Ectodermal cell (in vitro differentiated cells): ENCODE results near the gene TPRG1L.

Experiments used
- H3K27ac ChIP-seq: 2 replicates; pipeline ENCODE4 v1.7.0; 2013; ENCODE audit warnings: mild to moderate bottlenecking, low read depth, low read length; ENCODE audit not compliant: insufficient read depth, poor library complexity, severe bottlenecking
- H3K27me3 ChIP-seq: 2 replicates; pipeline ENCODE4 v1.7.0; 2013; ENCODE audit warnings: mild to moderate bottlenecking, low read length; ENCODE audit not compliant: insufficient read depth, control insufficient read depth, poor library complexity, severe bottlenecking
- H3K36me3 ChIP-seq: one replicate; pipeline ENCODE4 v1.7.0; 2013; ENCODE audit warnings: low read length; ENCODE audit not compliant: control insufficient read depth, insufficient read depth
- H3K4me1 ChIP-seq: one replicate; pipeline ENCODE4 v1.7.0; 2013; ENCODE audit warnings: low read length; ENCODE audit not compliant: control insufficient read depth, insufficient read depth
- H3K4me3 ChIP-seq: 2 replicates; pipeline ENCODE4 v1.7.0; 2013; ENCODE audit warnings: low read depth, low read length, control low read depth; ENCODE audit not compliant: insufficient read depth
- H3K9me3 ChIP-seq: 2 replicates; pipeline ENCODE4 v1.7.0; 2013; ENCODE audit warnings: mild to moderate bottlenecking, low read length, moderate library complexity; ENCODE audit not compliant: control insufficient read depth
- WGBS, 2 experiments: methylation state at CpG; one replicate each; pipeline ENCODE4 v1.1.7; 2013; ENCODE audit warnings: missing lambda C conversion rate in 2 of 2; 5-methylcytosine and 5-hydroxymethylcytosine counted together

The TPRG1L gene

DNA sequence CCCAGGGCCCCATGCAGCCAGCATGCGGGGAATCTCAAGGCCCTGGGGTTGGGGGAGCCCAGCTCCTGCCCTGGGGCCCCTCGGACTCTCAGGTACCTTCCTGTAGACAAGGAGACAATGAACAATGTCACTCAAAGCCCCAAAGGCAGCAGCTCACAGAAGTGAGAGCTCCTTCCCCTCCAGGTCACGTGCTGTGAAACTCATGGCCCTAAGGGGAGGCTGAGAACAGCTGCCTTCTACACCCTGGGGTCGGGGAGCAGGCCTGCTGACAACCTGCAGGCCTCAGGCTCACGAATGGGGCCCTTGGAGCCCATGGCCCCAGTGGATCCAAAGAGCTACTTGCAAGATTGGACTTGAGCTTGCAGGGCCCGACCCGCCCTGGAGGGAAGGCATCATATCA lies 16.7 kb upstream of the TPRG1L start:
- 83% methylated on average over 7 of the region's 7 CpGs for WGBS, 2 experiments
- peaks cover 19% of the 10 kb centered on the region for H3K27me3 ChIP-seq
- H3K9me3 ChIP-seq: no peaks in the 10 kb centered on the region
- peaks cover 39% of the 10 kb centered on the region for H3K4me1 ChIP-seq
- H3K36me3 ChIP-seq: no peaks in the 10 kb centered on the region
- no peak overlapping the region for H3K27ac ChIP-seq
- no peak overlapping the region for H3K4me3 ChIP-seq

- Histone ChIP-seq H3K27ac (no peak overlapping the region), H3K36me3 (no peaks in the 10 kb centered on the region), H3K4me3 (no peak overlapping the region), H3K9me3 (no peaks in the 10 kb centered on the region), H3K27me3 (peaks cover 22% of the 10 kb centered on the region), H3K4me1 (peaks cover 49% of the 10 kb centered on the region)
- WGBS, 2 experiments: 81 to 82% methylated on average over 22 of the region's 22 CpGs
These were observed 15.6 kb upstream of the TPRG1L start for GRCh38 chr1:3609016-3609768.

- no peak overlapping the region for H3K27ac ChIP-seq
- peaks cover 54% of the 10 kb centered on the region for H3K4me1 ChIP-seq
- H3K4me3 ChIP-seq: peak overlapping the region; percentile 59
- H3K27me3 ChIP-seq: peaks cover 22% of the 10 kb centered on the region
- H3K9me3 ChIP-seq: no peaks in the 10 kb centered on the region
- H3K36me3 ChIP-seq: no peaks in the 10 kb centered on the region
- WGBS, 2 experiments: 53 to 54% methylated on average over 24 of the region's 24 CpGs
These were observed 14.9 kb upstream of the TPRG1L start for GRCh38 chr1:3609769-3610526.

DNA sequence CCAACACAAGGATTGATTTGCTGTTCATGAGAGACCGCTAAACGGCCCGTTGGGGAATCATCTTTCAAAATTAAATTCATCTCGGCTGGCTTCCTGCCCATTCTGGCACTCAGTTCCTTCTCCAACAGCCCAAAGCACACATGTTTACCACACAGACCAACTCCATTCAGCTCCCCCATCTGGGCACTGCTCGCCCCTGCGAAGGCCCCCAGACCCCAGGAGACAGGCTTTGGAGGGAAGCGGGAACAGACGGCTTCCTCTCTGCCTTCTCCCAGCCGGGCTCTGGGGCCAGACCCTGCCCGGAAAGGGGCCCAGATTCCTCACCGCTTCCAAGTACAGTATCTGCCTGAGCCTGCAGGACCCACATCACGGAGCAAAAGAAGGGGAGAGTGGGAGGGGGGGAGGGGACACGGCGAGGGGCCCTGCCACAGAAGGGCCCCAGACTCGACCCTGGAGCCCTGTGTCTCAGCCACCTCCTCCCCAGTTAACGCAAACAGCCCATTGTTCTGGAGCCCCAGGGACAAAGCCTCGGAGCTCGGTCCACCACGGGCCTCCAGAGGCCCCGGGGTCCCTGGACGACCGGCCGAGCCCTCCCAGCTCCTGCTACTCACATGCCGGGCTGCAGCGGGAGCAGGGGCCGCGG lies 14.2 kb upstream of the TPRG1L start:
- Histone ChIP-seq H3K4me3 (peak overlapping the region; percentile 59), H3K27me3 (peaks cover 22% of the 10 kb centered on the region), H3K4me1 (peaks cover 56% of the 10 kb centered on the region), H3K36me3 (no peaks in the 10 kb centered on the region), H3K27ac (no peak overlapping the region), H3K9me3 (no peaks in the 10 kb centered on the region)
- 4 to 6% methylated on average over 27 of the region's 27 CpGs for WGBS, 2 experiments

DNA sequence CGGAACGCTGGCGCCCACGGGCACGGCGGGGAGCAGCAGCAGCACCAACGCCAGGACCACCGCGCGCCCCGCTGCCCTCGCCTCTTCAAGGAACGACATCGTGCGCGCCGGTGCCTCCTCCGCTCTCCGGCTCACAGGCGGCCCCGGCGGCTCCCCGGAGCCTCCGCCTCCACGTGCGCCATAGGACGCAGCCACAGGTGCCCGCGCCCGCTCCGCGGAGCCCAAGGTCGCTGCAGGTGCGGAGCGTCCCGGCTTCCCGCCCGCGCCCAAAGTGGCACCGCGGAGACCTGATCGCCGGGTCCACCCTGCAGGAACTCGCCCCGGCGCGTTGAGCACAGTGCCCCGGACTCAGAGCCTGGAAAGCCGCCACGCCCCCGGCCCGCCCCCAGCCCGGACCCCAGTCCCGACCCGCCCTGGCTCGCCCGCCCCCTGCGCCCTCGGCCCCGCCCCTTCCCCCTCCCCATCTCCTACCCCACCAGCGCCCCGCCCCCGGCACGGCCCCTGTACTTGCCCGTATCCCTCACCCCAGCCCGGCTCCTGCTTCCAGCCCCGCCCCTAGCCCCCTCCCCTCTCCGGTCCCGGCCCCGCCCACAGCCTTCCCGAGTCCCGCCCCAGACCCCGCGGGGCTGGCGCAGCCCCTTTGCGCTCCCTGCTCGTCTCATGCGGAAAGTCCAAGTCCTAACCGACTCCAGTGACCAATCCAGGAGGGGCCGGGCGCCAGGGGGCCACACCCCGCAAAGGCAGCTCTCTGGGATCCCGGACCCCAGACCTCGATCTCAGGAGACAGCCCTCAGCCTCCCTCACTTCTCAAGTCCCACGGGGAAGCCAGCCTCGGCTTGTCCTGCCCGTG lies 13.4 kb upstream of the TPRG1L start, which contains the start of gene MEGF6:
TSS of gene MEGF6 (minus strand) at position 339 of the 850 bp plus-strand sequence. CDS start at position 99, 240 bp downstream.
- Histone ChIP-seq H3K36me3 (no peaks in the 10 kb centered on the region), H3K27me3 (peaks cover 22% of the 10 kb centered on the region), H3K4me3 (peak within 1 kb of the TSS; percentile 59), H3K4me1 (peaks cover 56% of the 10 kb centered on the region), H3K27ac (no peak within 1 kb of the TSS), H3K9me3 (no peaks in the 10 kb centered on the region)
- WGBS, 2 experiments: 2% methylated on average over 74 to 80 of the region's 87 CpGs

DNA sequence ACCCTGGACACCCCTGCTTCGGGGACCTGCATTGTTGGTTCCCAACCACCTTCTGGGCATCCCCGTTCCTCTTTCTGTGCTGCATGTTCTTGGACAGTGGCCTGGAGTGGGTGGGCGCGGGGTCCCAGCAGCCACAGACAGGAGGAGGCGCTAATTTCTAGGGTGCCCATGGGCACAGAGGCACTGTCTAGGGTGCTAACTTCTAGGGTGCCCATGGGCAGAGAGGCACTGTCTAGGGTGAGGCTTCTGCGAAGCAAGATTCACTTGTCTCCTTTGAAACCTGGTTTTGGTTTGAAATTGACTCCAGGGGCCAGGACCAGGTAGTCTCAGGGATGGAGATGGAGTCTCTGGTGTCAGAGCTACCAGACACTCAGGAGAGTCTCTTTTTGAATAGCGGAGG lies 12.7 kb upstream of the TPRG1L start:
- Histone ChIP-seq H3K27ac (no peak overlapping the region), H3K27me3 (peaks cover 22% of the 10 kb centered on the region), H3K36me3 (no peaks in the 10 kb centered on the region)

GRCh38 chr1:3614755-3615742 lies 9.8 kb upstream of the TPRG1L start:
- H3K27me3 ChIP-seq: peaks cover 25% of the 10 kb centered on the region
- no peaks in the 10 kb centered on the region for H3K36me3 ChIP-seq
- H3K4me3 ChIP-seq: no peak overlapping the region
- no peak overlapping the region for H3K27ac ChIP-seq
- no peaks in the 10 kb centered on the region for H3K9me3 ChIP-seq
- peaks cover 27% of the 10 kb centered on the region for H3K4me1 ChIP-seq
- WGBS, 2 experiments: 59 to 62% methylated on average over 20 of the region's 20 CpGs

More for the DNA sequence above, 12.7 kb upstream of the TPRG1L start:
- no peaks in the 10 kb centered on the region for H3K9me3 ChIP-seq
- no peak overlapping the region for H3K4me3 ChIP-seq
- 86% methylated on average over 7 of the region's 7 CpGs for WGBS, 2 experiments
- peaks cover 54% of the 10 kb centered on the region for H3K4me1 ChIP-seq

DNA sequence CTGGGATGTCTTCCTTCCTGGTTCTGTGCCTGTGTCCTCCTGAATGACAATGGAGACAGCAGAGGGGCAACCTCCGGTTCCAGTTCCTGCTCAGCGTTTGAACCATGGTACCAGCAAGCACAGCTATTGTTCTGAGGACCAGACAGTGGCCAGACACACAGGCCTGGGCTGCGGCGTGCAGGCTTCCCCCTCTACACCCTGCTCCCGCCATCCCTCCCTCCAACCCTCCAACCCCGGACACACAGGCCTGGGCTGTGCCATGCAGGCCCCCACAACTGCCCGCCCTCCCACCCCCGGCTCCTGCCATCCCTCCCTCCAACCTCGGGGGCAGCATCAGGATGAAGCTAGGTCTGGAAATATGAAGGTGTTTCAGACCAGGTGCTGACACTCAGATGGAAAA lies 8.0 kb upstream of the TPRG1L start:
- Histone ChIP-seq H3K9me3 (no peaks in the 10 kb centered on the region), H3K36me3 (no peaks in the 10 kb centered on the region), H3K4me1 (peaks cover 25% of the 10 kb centered on the region), H3K27me3 (peaks cover 25% of the 10 kb centered on the region), H3K4me3 (no peak overlapping the region), H3K27ac (no peak overlapping the region)
- 90% methylated on average over 8 to 9 of the region's 9 CpGs for WGBS, 2 experiments

DNA sequence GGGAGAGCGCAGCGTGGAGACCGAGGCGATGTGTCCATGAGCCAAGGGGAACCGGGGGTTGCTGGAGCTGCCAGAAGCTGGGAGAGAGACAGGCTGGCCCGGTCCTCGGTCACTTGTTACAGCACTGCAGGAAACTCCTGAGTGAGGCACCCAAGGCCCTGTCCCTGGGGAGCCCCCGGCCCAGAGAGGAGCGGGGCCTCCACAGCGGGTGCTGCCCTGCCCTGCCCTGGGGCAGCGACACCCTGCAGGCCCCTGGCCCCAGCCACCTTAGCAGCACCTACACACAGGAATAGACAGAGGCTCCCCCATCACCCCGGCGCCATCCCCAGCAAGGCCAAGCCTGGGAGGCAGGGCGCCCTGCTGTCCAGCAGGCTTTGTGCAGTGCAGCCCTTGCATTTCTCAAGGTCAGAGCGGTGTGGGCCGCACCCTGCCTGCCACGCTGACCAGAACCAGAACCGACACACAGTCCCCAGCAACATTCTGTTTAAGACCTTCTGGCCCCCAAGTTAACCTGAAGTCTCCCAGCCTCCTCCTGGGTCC lies 6.9 kb upstream of the TPRG1L start:
- Histone ChIP-seq H3K36me3 (no peaks in the 10 kb centered on the region), H3K4me1 (peaks cover 19% of the 10 kb centered on the region), H3K27ac (no peak overlapping the region), H3K4me3 (no peak overlapping the region), H3K27me3 (peaks cover 14% of the 10 kb centered on the region), H3K9me3 (no peaks in the 10 kb centered on the region)
- 83 to 87% methylated on average over 17 to 18 of the region's 18 CpGs for WGBS, 2 experiments
